ENCODE measurements around the gene TEKT3. TPM values are rescaled to one million over a fixed set of nuclear protein-coding genes. Genes with fewer than 3 reads are reported as not detected.

Gene TEKT3
- total and polyA plus RNA-seq, 2 experiments from 2014 or later: 0.12 TPM; not detected in 1

GRCh38 chr17:15267996-15268395, 73.4 kb downstream of the TEKT3 start:
- no peak overlapping the region for H3K27ac ChIP-seq
- H3K36me3 ChIP-seq: no peaks in the 10 kb centered on the region
- peaks cover 64% of the 10 kb centered on the region for H3K27me3 ChIP-seq
- DNase-seq (ENCODE audit: low read depth in 1 of 2, low spot score in 1 of 2): no peak
- H3K9me3 ChIP-seq (ENCODE audit: low read depth): no peaks in the 10 kb centered on the region
- H3K4me1 ChIP-seq (ENCODE audit: low read depth): no peaks in the 10 kb centered on the region
- TF ChIP-seq CTCF (IDR thresholded peaks at IDR 0.05; ENCODE audit: low read depth, low read length): no peak
- no peak overlapping the region for H3K4me3 ChIP-seq

- Histone ChIP-seq H3K4me3 (no peak overlapping the region), H3K27me3 (peaks cover 79% of the 10 kb centered on the region), H3K36me3 (no peaks in the 10 kb centered on the region), H3K9me3 (ENCODE audit: low read depth) (no peaks in the 10 kb centered on the region), H3K27ac (no peak overlapping the region), H3K4me1 (ENCODE audit: low read depth) (no peaks in the 10 kb centered on the region)
- TF ChIP-seq CTCF (IDR thresholded peaks at IDR 0.05; ENCODE audit: low read depth, low read length): no peak
- DNase-seq (ENCODE audit: low read depth in 1 of 2, low spot score in 1 of 2): no peak
Observed at GRCh38 chr17:15266325-15267125, 74.9 kb downstream of the TEKT3 start.

DNA sequence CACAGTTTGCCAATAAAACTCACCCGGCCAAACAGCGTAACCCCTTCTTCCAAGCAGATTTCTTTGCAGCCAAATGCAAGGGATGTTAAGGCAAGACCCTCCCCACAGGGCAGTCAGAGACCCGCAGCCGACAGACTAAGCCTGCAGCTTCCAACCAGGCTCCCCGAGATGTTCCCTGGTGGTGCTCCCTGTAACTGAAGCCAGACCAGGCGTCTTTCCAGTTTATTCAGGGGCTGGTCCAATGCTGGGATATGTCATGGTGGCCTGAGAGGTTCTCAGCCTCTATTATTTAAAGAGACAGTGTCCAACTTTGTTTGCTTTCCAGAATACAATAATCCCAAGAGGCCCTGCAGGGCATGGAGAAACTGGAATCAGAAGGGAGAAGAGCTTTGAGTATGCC, 76.3 kb downstream of the TEKT3 start, which contains the start of gene PMP22:
TSS of gene PMP22 (minus strand) at position 196 of the 400 bp plus-strand sequence. CDS start 4,599 bp downstream, outside the sequence.
- peaks cover 82% of the 10 kb centered on the region for H3K27me3 ChIP-seq
- no peaks in the 10 kb centered on the region for H3K9me3 ChIP-seq (ENCODE audit: low read depth)
- H3K27ac ChIP-seq: no peak within 1 kb of the TSS
- H3K4me1 ChIP-seq (ENCODE audit: low read depth): peaks cover under 1% of the 10 kb centered on the region
- no peaks in the 10 kb centered on the region for H3K36me3 ChIP-seq
- no peak for TF ChIP-seq CTCF (IDR thresholded peaks at IDR 0.05; ENCODE audit: low read depth, low read length)
- no peak within 1 kb of the TSS for H3K4me3 ChIP-seq
- peak in 1 of 2 donors; percentile 49 for DNase-seq (ENCODE audit: low read depth in 1 of 2, low spot score in 1 of 2)

GRCh38 chr17:15264542-15264941, 76.9 kb downstream of the TEKT3 start:
- H3K27ac ChIP-seq: no peak overlapping the region
- no peak for DNase-seq (ENCODE audit: low read depth in 1 of 2, low spot score in 1 of 2)
- no peak overlapping the region for H3K4me3 ChIP-seq
- no peaks in the 10 kb centered on the region for H3K36me3 ChIP-seq
- H3K4me1 ChIP-seq (ENCODE audit: low read depth): peaks cover 3% of the 10 kb centered on the region
- no peaks in the 10 kb centered on the region for H3K9me3 ChIP-seq (ENCODE audit: low read depth)
- TF ChIP-seq CTCF (IDR thresholded peaks at IDR 0.05; ENCODE audit: low read depth, low read length): no peak
- peaks cover 82% of the 10 kb centered on the region for H3K27me3 ChIP-seq

GRCh38 chr17:15263680-15264079, 77.7 kb downstream of the TEKT3 start:
- TF ChIP-seq CTCF (IDR thresholded peaks at IDR 0.05; ENCODE audit: low read depth, low read length): no peak
- H3K27me3 ChIP-seq: peaks cover 73% of the 10 kb centered on the region
- H3K27ac ChIP-seq: no peak overlapping the region
- peaks cover 3% of the 10 kb centered on the region for H3K4me1 ChIP-seq (ENCODE audit: low read depth)
- no peak overlapping the region for H3K4me3 ChIP-seq
- DNase-seq (ENCODE audit: low read depth in 1 of 2, low spot score in 1 of 2): no peak
- no peaks in the 10 kb centered on the region for H3K9me3 ChIP-seq (ENCODE audit: low read depth)
- no peaks in the 10 kb centered on the region for H3K36me3 ChIP-seq
